GM19324 (cell line): Measurements from ENCODE around the gene LYRM9.
"Not testable (repeated sequence)": the region's sequence is repeated elsewhere in the genome, so short reads cannot be mapped to it uniquely, and the experiment has no call there.

Experiments
- ATAC-seq: cut with Tn5 transposase; IDR thresholded peaks from one replicate; pipeline ENCODE4 v1.9.1; 2021; ENCODE audit warnings: mild to moderate bottlenecking, moderate library complexity; ENCODE audit not compliant: unreplicated experiment, low FRiP score

Gene LYRM9

DNA sequence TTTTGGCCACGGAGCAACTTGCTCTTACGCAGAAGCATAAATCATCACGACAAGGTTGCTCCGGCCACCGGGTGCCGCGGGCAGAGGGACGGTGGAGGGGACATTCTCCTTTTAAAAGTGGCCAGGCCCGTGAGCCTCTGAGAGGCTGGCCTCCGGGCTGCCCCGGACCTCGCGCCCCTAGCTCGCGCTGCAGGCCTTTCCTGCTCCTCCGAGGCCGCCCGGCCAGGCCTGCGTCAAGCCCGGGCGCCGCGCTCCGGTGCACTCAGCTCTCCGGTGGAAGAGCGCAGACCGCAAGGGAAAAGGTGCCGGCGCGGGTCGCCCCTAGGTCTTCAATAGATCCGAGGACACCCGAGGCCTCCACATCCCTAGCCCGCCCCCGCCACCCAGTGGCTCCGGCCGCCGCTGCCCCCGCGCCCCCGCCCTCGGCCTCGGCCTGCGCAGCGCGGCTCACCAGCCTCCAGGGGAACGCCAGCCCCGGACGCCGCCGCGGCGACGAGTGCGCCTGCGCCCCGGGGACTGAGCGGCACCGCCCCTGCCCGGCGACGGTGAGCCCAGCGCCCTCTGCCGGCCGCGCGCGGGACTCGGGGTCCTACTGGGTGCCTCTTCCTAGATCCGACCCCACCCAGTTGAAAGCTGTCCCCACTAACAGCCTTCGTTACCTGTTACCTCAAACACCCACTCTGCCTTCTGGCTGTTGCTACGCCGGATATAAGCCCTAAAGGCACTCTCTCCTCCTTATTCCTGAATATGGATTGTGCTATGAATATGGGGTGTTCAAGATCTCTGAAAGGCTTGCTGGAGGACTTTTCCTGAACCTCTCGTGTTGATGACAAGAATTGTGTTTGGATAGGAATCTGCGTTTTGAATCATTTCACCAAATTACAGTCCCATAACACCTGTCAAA lies at the start of gene LYRM9:
TSS of gene LYRM9 (minus strand) at position 500 of the 904 bp plus-strand sequence. CDS start 10,671 bp downstream, outside the sequence.
- peak; percentile 96 for ATAC-seq

DNA sequence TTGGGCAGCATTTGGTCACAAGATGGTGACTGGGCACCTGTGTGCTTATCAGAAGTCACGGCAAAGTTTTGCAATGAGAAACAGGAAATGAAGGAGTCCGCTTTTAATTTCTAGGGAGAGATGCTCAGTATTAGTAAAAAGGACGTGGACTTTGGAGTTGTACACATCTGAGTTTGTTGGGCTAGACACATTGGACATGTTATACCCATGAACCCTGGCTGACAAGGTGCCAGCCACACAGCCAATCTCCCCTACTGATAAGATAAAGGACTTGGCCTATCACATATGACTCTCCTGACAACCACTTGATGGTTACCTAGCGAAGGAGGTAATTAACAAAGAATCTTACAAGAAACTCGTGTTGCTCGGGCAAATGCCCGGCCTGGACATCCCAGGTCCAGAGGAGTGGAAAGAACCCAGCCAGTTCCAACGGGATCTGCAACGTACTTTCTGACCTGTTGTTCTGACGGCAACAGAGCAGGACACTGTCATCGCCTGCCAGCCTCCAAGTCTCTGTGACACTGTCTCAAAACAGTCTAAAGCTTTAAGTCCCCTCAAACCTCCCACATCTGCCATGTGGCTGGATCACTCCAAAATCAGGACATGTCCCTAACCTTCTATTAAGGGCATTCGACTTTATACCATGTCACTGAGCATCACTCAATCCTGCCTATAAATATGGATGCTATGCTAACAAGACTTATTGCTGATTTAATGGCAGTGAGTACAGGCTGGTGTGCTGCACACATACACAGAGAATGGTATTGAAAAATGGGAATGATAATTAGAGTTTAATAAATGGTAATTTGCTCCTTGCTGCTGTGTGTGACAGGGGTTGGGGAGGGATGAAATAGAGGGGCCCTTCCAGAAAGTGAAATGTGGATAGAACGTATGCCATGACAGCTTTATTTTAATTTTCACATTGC lies 47.6 kb upstream of the LYRM9 start:
- no peak for ATAC-seq

DNA sequence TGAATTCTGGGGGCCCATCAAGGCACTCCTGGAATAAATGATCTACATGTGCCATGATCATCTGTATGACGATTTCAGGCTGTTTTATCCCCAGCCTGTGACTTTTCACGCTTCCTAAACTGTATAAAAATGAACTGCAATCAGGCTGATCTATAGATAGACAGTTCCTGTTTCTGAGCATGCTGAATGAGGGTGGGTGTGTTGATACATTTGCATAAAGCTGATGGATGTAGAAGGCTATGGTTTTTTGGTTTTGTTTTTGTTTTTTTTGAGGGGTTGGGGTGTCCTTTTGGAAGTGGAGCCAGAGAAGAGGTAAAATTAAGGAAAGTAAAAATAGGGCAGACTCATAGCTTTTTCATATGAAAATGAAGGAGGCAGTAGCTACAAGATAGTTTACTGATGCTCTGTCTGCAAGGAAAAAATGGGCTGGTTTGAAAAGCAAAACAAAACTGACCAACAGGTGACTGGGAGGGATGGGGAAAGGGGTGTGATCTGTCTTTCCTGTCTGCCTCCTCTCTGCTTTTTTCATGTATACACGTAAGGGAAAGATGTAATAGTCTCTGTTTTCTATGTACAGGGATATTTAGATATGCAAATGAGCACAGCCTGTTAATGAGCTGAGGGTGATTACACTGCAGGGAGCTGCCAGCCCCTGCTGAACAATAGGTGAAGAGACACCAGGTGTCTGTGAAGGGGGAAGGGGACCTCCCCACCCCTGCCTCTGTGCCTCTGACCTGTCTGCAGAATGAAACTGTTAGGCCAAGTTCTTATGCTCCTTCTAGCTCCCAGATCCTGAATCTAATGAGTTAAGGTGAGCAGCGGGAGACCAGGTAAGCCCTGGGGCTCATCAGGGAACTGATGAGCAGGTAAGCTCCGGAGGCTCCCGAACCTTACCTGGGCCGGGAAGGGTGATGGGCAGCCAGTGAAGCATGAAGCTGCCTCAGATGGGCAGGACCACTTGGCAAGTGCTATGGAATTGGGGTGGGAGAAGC lies 46.6 kb upstream of the LYRM9 start:
- no peak for ATAC-seq

DNA sequence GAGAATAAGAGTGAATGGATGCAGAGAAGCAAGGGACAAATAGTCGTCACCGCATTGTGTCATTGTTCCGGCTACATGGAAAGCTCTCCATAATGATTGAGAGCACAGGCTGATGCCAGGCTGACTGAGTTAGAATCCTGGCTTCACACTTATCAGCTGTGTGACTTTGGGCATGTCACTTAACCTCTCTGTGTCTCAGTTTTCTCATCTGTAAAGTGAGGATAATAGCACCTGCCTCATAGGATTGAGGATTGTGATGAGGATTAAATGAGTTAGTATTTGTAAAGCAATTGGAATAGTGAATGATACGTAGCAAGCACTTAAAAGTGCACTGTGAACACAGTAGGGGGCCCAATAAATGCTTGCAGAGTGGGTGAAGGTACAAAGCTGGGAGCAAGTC lies 45.7 kb upstream of the LYRM9 start:
- ATAC-seq, result no peak

DNA sequence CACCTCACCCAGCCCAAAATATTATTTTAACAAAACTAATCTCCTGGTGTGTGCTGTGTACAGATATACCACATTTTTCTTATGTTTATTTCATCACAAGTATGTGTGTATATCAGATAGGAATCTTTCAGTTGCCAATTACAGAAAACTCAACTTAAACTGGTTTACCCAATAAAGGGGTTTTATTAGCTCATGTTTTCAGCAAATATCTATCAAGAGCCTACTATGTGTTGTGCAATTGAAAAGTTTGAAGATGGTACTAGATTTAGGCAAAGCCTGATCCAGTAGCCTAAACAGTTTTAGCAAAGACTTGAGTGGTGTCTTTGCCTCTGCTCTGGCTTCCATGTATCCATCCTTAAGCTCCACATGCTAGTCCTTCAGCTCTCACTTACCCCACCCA lies 45.1 kb upstream of the LYRM9 start:
- no peak for ATAC-seq

DNA sequence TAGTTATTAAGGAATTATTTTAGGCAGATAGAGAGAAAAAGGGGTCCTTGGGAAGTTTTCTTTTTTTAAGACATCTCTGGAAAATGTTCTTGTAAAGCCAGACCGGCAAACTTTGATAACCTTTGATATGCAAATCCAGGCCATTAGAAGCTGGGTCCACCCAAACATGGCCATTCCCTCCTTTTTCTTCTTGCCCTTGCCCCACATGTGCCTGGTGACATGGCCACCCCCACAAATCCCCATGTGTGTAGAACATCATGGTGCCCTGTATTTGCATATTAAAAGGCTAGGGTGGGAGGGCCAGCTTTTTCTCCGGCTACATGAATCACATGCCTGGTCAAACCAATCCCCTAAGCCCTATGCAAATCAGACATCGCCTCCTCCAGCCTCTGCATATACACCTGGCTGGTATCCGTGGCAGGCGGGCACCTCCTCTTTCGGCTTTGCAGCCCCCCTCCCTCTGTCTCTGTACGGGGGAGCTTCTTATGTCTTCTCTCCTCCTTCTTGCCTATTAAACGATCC lies 43.9 kb upstream of the LYRM9 start:
- ATAC-seq, result no peak

DNA sequence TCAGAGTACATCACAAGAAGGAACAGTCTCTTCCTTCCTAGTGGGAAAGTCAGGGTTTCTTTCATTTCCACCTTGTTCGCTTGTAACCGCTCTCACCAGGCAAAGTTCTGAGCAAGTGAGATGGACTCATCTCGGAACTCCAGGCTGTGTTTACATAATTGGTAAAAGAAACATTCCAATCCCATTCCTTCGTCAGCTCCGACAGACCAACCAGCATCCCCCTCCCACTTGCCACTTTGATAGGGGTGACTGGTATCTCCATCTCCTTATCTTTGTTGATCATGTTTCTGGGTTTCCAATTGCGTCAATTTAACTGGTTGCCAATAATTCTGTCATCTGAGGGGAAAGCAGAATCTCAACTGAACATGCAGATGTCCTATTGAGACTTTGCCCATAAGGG lies 36.8 kb upstream of the LYRM9 start:
- ATAC-seq, result no peak

DNA sequence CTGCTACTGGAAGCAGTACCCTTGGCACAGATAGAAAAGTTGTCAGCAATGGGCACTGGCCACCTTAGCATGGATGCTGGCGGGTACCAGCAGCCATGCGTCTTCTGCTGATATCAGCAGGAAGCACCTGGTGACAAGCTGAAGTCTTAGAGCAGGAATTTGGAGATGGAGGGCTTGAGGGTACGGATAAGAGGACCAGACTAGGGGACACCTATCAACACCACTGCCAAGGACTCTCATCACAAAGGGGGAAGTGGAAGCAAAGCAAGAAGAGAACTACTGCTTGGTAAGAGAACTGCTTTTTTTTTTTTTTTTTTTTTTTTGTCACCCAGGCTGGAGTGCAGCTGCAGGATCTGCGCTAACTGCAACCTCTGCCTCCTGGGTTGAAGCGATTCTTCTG lies 35.4 kb upstream of the LYRM9 start:
- no peak for ATAC-seq

DNA sequence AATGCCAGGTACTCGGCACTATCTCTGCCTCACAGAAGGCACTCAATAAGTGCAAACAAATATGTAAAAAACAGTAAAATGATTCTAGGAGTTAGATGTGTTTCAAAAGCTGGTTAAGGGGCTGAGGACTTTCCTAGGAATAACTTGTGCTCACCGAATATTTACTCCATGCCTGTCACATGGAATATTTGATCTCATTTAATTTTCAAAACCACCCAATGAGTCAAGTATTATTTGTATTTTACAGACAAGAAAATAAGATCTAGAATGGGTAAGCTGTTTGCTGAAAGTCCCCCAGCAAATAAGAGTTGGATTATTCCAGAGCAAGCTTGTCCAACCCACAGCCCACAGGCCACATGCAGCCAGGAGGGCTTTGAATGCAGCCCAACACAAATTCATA lies 34.6 kb upstream of the LYRM9 start:
- no peak for ATAC-seq

DNA sequence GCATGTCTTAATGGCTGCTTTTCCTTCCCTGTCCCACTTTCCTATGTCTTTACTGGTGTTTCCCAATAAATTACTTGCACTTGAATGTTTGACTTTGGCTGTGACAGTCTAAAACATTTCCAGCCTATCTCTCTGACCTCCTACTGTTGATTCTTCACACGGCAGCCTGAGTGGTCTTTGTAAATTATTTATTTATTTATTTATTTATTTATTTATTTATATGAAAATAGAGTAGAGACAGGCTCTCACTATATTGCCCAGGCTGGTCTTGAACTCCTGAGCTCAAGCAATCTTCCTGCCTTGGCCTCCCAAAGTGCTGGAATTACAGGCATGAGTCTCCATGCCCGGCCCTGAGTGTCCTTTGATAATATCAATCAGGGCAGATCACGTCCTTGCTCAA lies 28.4 kb upstream of the LYRM9 start:
- no peak for ATAC-seq

DNA sequence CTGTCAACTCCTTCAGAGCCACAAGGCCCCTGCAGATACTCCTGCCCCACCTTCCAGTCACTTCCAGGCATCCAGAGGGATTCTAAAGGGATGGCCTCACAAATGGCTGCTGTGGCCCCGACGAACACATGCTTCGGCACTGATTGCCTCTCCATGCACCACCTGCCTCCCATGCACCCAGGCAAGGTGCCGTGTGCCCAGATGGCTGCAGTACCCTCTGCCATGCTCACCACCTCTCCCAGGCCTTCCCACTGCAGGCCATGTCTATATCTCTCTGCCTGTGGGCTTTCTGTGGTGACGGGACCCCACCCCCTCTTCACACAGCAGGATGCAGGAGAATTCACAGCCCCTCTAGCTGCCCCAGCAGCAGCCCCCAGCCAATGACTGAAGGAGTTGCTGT lies 27.9 kb upstream of the LYRM9 start:
- no peak for ATAC-seq

DNA sequence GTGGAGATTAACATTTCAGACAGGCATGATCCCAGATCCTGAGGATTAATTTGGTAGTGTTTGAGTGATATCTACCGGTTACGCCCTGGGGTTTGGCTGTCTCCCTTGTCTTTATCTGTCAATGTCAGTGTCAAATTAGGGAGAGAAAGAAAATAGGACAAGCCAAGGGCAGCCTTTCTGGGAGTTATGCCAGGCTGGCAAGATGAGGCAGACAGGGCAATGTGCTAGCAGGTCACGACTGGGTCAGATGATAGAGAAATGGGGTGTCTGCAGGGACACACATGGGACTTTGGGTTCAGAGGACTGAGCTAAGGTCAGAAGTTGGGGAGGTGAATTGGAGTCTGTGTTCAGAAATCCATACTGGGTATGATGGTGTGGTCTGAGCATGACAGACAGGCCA lies 27.4 kb upstream of the LYRM9 start:
- ATAC-seq, result no peak

DNA sequence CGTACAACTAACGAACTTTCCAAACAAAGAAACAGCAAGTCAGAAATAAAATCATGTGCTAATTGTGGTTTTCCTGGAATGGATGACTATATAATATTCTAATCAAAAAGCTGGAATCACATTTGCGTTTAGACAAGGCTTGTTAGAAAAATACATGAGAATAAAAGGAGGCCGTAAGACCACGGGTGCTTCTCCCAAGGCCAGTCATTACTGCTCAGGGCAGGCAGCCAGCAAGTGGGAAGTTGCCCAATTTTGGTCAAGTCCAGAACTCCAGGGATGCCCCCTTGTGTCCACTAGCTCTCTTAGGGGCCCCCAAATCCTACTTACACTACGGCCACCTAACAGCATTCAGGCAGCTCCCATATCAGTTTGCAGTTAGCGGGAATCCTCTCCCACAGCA lies 25.9 kb upstream of the LYRM9 start:
- ATAC-seq, result no peak

DNA sequence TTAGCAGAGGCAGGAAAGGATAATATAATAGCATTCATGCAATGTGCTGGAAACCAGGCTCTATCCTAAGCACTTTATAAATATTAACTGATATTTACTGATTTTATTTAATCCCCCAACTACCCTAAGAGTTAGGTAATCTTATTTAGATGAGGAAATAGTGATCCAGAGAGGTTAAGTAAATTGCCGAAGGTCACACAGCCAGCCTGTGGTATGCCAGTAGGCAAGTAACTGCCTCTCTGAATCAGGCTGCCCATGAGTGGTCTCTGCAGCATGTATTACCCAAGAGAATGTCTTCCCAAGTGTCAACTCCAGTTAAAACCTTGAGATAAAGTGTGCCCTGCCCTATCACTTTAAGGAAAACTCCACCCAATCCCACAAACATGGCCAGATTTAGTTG lies 25.3 kb upstream of the LYRM9 start:
- ATAC-seq, result no peak

DNA sequence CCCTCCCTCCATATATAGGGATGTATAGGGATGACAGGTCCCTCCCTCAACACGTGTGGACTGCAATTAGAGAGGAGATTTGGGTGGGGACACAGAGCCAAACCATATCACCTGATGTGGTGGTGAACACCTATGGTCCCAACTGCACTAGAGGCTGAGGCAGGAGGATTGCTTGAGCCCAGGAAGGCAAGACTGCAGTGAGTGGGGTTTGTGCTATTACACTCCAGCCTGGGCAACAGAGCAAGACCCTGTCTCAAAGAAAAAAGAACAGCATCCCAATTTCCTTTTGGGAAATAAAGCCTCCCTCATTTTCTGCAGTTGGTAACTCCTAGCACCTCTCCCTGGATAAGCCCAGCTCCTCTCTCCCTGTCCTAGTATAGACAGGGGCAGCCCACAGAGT lies 23.8 kb upstream of the LYRM9 start:
- no peak for ATAC-seq

DNA sequence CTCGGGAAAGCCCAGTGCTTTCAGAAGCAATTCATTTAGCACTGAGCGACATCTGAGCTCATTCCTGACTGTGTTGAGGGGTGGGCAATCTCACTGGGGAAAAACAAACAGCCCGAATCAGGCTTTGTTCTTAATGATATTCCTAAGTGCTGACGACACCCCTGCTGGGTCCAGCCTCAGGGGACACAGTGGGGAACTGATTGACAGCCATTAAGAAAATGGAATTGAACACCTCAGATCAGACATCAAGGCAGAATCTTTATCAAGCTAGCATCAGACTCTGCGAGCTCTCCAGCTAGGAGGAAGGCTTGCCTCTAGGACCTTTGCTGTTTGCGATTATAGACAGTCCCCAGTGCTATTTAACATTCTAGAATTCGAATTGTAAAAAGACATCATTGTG lies 22.5 kb upstream of the LYRM9 start:
- ATAC-seq, result no peak

DNA sequence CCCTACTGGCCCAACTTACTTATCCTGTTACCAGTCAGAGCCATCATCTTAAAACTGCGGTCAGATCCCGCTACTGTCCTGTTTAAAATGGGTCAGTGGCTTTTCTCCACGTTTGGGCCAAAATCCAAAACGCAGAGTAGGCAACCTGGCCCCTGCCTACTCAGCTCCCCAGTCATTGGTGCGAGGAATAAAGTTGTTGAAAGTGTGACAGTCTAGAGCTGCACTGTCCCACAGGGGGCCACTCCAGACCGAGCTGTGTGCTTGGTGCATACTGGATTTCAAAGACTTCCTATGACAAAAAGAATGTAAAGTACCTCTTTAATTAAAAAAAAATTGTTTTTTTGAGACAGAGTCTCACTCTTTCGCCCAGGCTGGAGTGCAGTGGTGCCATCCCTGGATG lies 21.2 kb upstream of the LYRM9 start:
- no peak for ATAC-seq

DNA sequence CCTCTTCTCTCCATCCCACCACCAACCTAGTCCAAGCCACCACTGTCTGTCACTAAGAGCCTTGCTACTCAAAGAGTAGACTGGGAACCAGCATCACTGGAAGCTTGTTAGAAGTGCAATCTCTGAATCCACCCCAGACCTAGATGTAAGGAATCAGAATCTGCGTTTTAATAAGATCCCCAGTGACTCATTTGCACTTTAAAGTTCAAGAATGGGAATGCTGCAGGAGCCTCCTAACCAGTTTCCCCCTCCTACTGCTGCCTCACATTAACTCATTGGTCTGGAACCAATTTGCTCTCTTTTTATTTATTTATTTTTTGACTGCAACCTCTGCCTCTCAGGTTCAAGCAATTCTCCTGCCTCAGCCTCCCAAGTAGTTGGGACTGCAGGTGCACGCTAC lies 19.8 kb upstream of the LYRM9 start:
- no peak for ATAC-seq

DNA sequence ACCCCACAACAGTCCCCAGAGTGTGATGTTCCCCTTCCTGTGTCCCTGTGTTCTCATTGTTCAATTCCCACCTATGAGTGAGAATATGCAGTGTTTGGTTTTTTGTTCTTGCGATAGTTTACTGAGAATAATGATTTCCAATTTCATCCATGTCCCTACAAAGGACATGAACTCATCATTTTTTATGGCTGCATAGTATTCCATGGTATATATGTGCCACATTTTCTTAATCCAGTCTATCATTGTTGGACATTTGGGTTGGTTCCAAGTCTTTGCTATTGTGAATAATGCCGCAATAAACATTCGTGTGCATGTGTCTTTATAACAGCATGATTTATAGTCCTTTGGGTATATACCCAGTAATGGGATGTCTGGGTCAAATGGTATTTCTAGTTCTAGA lies 19.1 kb upstream of the LYRM9 start:
- not testable (repeated sequence) for ATAC-seq

DNA sequence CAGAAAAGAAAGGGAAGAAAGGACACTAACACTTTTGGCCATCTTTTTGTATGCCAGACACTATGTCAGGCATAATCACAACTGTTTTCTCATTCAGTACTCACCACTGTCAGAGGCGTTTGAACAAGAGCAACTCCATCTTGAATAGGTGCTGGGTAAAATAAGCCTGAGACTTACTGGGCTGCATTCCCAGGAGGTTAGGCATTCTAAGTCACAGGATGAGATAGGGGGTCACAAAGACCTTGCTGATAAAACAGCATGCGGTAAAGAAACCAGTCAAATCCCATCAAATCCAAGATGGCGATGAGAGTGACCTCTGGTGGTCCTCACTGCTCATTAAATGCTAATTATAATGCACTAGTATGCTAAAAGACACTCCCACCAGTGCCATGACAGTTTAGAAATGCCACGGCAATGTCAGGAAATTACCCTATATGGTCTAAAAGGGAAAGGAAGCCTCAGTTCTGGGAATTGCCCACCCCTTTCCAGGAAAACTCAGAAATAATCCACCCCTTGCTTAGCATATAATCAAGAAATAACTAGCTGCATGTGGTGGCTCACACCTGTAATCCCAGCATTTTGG lies 14.9 kb upstream of the LYRM9 start:
- ATAC-seq, result no peak
